COR-L47 (cell line): ENCODE results near the gene MAPK7.
"Not testable (repeated sequence)": the region's sequence is repeated elsewhere in the genome, so short reads cannot be mapped to it uniquely, and the experiment has no call there.

Experiments
- DNase-seq: peaks from one replicate; lab custom pipeline; 2025; lab: John Stamatoyannopoulos, UW

MAPK7 gene

DNA sequence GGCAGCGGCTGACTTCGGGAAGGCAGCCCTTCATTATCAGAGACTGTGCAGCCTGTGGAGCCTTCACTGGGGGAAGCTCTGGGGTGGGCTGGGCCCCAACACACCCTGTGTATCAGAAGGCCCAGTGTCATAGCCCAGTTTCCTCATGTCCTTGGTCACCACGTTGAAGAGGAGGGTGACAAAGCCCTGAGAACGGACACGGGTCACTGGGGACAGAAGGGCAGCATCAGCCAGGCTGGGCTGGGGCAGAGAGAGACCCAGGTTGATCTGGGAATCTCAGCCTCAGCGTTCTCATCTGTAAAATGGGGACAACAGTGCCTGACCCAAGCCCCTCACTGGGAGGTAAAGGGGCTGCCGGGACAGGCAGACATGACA is 35.1 kb upstream of the MAPK7 start:
- no peak for DNase-seq

DNA sequence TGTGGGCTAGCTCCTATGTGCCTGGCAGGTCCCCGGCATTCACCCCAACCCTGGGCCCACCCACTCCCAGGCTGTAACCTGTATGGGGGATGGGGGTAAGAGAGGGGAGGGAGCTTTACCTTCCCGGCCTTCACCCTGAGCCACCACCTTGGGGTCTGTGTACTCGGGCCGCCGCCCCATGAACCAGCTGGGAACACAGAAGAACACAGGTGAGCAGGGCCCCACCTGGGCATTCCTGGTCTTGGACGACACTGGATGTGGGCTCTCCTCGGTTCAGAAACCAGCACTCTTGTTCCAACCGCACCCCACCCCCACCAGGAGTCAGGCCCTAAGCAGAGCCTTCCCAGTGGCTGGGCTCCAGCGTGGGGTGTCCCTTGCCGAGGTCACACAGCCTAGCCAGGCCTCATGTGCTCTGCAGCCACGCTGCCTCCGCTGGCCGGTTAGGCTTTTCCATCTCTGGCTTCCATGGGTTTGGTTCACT is 34.6 kb upstream of the MAPK7 start:
- DNase-seq = no peak

DNA sequence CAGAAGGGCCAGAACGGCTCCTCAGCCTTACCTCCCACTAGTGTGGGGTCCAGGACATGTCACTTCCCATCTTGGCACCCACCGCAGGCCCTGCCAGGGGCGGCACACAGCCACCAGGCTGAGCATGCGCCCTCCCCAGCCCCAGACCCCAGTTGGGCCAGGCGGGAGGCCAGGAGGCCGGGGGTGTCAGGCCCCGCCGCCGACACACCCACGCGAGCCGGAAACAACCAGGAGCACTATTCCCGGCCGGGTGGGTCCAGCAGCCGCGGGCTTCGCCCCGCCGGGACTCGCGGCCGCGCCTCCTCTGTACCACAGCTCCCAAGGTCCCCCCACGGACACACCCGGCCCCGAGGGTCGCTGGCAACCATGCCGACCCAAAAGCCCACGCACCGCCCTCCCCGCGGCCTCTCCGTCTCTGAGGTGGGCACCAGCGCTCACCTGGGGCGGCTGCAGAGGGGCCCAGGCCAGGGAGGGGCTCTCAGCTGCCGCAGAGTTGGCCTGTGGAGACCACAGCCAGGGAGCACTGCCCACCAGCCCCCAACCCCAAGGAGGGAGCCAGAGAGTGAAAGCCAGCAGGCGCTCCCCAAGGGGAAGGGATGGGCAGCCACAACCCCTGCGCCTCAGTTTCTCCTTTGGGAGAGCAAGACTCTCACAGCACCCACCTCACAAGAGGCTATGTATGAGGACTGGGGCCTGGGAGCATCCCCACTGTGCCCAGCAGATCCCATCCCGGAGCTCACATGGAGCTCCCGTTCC is 33.8 kb upstream of the MAPK7 start:
- DNase-seq = no peak

DNA sequence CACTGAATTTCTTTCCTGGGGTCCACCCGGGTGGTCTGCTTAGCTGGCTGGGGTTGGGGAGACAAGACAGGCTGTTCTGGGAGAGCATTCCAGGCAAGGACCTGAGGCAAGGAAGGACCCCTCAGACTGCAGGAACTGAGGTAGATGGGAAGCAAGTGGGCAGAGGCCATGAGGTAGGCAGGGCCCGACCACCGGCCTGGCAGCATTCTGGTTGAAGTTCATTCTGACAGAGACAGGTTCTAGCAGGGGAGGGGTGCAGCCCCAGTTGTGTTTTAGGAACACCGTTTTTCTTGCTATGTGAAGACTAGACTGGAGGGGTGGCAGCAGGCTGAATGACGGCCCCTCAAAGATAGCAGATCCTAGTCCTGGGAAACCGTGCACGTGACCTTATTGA is 33.2 kb upstream of the MAPK7 start:
- no peak for DNase-seq

DNA sequence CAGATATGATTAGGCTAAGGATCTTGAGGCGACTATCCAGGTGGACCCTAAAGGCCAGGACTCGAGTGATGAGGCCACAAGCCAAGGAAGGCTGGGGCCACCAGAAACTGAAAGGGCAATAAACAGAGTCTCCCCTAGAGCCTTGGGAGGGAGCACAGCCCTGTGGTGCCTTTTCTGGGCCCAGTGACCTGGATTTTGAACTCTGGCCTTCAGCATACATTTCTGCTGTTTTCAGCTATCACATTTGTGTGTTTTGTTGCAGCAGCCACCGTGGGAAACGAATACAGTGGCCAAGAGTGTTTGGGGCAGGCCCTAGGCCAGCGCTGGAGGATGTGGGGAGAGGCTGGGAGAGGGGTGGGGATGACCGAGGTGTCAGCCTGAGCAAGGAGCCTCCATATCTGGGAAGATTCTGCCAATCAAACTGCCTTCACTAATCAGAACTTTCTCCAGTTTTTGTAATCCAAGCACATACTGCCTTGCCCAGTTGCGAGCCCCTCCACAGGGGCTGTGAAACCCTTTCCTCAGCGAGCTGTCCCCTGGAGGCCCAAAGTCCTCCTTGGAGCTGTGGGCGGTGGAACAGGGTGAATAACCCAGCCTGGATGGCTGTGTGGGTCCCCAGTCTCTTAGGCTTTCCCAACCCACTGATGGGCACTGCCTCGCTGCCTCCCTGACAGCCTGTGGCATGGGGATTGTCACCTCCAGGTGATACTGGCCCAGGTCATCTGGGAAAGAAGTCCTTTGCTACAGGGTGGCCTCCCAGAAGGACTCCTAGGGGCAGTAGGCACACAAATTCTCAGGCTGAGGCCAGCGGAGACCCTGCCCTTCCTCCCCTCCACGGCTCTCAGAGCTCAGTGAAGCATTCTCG is 32.6 kb upstream of the MAPK7 start:
- no peak for DNase-seq

DNA sequence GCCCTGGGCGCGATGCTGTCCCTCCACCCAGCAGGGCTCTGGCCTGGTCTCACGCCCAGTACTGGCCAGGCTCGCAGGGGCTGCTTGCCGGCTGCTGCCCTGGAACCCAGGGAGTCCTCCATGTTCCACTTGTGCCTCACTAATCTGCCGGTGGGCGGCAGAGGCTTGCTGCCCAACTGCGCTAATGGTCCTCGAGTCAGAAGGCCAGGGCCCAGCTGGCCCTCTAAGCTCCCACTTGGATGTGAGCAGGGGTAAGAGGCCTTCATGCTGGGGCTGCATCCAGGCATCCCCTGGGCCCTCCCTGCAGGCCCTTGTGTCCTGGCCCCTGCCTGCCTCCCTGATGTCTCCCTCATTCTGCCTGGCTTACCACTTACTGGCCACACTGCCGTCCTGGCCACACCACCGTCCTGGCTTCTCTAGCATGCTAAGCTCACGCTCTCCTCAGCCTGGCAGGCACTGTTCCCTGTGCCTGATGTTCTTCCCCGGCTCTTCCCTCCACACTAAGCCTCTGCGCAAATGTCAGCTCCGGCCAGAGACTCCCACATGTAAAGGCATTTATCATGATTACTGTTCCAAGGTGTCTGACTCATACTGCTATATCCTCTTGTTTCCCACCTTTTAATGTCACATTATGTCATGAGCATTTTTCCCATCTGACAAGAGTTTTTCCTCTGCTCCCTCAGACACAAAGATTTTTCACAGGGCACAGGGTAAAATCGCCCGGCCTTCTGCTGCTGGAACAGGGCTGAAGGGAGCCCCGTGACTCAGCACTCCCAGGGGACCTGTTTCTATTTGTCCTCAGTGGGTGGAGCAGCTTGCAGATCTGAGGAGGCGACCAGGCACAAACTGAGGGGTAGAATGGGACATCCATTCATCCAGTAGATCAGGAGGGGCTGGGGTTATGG is 31.7 kb upstream of the MAPK7 start:
- no peak for DNase-seq

DNA sequence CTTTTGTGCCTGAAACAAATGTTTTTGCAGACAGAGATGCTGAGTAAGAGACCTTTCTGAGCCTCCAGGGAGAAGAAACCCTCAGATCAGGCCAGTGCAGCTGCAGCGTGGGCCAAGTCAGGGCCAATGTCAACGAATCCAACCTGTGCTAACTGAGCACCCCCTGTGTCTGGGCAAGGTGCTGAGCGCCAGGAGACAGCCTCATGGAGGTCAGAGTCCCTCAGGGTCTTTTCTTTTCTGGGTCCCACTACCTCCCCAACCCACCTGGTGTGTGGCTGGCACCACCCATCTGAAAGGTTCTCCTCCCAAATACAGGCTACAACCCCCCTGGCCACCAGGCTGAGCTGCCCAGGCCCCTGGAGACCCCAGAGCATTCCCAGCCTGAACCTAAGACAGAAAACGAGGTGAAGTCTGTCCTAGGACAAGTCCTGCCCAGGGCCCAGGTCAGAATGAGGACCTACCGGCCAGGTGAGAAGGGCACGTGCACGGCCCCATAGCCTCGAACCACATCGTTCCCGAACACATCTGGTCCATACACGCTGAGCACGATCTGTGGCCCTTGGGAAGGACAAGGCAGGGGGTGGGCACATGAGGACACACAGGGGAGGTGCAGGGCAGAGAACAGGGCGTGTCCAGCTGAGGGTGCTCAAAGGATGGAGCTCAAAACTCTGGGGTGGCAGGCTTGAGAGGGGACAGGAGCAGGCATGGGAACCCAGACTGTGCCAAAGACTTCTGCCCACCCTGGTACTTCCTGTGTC is 30.8 kb upstream of the MAPK7 start:
- no peak for DNase-seq

DNA sequence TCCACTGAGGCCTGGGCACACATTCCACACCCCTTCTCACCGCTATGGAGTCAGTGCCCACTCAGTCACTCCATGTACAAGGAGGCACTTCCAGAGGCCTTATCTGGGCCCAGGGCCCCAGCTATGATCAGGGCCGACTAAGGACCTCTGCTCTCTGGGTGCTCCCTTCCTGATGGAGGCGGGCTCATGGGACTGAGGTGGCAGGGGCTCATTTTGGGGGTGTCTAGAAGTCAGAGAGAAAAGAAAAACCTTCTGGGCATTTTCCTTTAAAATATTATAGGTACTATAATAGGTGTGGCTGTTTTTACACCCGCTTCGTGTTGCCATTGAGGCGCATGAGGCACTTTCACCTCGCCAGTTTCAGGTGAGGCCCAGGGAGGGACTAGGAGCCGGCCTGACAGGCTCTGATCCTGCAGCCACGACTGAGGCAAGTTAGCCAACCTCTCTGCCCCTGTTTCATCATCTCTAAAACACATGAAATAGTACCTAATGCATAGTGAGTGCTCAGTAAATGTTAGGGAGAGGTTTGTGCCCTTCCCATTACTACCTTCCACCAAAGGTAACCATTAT is 30.1 kb upstream of the MAPK7 start:
- DNase-seq = no peak

DNA sequence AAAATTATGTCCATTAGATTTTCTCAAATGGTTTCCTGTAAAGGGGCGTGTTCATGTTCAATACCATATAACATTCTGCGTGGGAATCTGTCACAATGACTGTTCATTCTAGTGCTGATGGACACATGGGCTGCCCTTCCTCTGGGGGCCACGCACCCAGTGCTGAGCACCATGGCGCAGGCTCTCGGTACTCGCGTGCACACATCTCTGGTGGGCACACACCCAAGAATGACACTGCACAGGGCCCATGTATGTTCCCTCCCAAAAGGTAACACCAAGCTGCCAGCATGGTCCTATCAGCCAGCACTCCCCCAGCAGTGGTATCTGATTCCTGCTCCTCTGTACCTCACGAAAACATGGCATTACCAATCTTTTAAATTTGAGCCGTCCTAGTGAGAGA is 29.5 kb upstream of the MAPK7 start:
- DNase-seq = no peak

DNA sequence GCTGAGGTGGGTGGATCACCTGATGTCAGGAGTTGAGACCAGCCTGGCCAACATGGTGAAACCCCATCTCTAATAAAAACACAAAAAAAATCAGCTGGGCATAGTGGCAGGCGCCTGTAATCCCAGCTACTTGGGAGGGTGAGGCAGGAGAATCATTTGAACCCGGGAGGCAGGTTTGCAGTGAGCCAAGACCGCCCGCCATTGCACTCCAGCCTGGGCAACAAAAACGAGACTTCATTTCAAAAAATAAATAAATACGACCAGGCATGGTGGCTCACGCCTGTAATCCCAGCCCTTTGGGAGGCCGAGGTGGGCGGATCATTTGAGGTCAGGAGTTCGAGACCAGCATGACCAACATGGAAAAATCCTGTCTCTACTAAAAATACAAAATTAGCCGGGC is 24.9 kb upstream of the MAPK7 start:
- not testable (repeated sequence) for DNase-seq

DNA sequence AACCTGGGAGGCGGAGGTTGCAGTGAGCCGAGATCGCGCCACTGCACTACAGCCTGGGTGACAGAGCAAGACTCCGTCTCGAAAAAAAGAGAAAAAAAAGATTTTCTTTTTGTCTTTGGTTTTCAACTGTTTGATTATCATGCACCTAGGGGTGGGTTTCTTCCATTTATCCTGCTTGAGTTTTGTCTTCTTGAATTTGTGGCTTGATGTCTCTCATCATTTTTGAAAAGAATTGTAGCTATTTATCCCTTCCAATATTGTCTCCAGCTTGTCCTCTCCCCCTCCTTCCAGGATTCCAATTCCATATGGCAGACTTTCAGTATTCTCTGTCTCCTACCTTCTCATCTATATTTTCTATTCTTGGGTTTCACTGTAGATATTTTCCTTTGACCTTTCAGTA is 23.6 kb upstream of the MAPK7 start:
- DNase-seq = no peak

DNA sequence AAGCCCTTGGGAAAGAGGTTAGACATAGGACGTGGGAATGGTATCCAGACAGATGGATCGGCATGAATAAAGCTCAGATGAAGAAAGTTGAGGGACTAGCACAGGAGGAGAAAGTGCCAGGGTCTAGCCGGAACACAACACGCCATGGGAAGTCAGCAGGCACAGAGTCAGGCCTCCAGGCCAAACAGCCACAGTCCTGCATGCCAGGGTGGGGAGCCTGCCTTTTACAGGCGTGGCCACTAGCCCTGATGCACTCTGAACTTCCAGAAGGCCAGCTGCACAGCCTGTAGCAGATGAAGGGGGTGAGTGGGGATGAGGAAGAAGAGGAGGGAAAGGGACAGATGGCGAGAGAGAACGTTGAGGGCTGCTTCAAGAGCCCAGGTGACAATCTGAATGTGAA is 20.9 kb upstream of the MAPK7 start:
- DNase-seq = no peak

DNA sequence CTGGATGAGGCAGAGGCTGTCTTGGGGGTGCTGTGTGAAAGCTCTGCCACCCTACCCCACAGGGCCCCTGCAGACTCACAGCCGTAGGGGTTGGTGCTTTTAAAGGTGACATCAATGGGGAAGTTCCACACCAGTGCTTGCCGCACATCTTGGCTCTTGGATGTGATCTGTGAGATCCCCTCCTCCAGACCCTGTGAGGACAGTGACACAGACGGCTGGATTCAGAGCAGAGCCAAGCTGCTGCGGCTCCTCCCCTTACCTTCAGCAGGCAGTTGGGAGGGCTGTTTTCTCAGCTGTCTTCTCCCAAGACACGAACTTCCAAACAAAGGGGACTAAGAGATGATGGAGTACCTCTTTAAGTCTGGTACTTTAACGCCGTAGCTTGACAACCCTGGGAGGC is 20.5 kb upstream of the MAPK7 start:
- no peak for DNase-seq

DNA sequence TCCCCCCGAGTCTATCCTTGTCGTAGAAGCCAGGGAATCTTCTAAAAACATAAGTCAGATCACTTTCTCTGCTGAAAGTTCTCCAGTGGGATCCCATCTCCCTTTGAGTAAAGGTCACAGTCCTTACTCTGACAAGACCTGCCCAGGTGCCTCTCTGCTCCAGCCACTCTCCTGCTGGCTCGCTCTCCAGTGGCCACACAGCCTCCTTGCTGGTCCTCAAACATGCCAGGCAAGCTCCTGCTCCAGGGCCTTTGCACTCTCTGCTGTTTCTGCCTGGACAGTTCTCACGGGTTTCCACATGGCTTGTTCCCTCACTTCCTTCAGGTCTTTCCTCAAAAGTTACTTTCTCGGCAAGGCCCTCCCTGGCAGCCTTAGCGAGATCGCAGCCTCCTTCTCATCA is 19.1 kb upstream of the MAPK7 start:
- DNase-seq = no peak

DNA sequence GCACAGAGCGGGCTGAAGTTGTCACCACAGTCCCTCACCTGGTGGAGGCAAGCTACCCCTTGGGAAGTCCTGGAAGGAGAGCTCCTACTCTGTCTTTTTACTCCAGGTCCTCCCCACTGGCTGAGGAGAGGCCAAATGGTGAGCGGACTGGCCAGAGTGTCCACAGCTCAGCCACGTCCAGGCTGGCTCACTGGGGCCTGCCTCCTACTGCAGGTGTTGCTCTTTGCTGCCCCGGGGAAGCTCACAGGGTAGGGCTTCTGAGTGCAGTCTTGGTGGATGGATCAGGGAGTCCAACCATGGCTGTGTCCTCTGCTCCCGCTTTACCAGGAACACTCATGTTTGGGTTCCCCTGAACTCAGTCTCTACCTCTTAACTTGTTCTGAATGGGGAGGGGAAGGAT is 18.4 kb upstream of the MAPK7 start:
- no peak for DNase-seq

DNA sequence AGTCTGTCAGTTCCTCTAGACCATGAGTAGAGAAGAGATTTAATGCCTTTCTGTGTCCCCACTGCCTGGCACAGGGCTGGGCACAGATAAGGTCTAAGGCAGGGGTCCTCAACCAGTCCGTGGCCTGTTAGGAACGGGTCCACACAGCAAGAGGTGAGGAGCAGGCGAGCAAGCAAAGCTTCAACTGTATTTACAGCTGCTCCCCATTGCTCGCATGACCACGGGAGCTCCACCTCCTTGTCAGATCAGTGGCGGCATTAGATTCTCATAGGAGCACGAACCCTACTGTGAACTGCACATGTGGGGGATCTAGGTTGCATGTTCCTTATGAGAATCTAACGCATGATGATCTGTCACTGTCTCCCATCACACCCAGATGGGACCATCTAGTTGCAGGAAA is 17.5 kb upstream of the MAPK7 start:
- DNase-seq = no peak

DNA sequence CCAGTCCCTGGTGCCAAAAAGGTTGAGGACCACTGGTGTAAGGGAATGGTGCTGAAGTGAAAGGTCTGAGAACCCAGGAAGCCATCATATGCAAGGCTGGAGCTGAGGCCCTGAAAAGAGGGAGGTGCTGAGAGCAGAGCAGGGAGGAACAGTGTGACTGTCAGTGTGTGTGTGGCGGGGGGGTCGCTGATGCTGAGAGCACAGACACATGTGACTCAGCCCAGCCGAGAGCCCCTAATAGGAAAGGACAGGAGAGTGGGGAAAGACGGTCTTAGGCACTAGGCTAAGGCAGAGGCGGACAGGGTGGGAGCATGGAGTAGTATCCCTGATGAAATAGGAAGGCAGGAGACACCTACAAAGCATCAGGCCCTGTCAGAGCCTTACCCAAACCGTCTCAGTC is 17.0 kb upstream of the MAPK7 start:
- DNase-seq = no peak

DNA sequence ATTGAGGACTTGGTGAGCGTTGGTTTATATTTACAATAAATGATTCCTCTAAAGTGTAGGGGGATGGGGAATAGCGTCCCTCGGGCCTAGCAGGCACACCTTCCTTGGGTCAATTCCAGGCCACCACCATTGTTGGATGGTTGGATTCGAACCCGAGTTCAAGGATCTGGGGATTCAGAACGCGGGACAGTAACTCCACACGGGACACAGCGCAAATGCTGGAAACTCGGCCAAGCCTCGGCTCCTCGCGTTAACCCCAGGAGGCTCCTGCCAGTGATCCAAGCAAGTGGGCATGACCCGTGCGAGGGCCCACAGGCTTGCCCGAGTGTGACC is 16.4 kb upstream of the MAPK7 start:
- no peak for DNase-seq

DNA sequence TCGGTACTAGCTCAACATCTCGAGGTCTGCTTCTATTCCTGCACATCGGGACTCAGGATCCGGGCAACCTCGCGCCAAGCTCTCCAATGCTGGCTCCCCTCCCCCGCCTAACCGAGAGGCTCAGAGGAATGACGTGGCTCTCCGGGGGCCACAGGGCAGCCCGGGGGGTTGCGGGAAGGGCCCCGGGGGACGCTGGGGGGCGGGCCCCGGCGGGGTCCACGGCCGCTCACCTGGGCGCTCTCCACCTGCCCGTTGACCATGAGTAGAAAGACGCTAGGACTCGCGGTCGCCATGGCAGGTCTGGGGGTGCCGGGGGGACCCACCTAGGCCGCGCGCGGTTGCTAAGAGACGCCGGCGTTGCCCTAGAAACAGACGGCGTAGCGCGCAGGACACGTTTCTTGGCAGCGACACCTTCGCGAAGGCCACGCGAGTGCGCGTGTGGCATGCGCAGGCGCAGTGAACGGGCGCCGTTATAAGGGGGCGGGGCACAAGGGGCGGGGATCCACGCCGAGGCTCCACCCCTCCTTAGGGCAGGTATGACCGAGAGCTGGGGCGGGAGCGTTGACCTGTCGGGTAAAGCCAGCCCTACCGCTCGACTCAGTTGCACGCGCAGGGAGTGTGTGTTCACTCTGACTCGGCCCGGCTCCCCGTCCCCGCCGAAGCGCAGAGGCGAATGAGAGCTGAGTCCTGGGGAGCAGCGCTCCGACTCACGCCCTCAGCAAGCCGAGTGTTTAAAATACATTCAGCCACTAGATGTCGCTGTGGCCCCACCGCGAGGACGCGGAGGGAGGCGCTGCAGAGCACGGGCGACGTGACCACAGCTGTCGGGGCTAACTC is 15.8 kb upstream of the MAPK7 start, which contains the start of gene B9D1:
Gene B9D1 (minus strand): TSS at position 447 of the 837 bp plus-strand sequence. CDS start 154 bp downstream, at position 293.
- peak; percentile 68 for DNase-seq

DNA sequence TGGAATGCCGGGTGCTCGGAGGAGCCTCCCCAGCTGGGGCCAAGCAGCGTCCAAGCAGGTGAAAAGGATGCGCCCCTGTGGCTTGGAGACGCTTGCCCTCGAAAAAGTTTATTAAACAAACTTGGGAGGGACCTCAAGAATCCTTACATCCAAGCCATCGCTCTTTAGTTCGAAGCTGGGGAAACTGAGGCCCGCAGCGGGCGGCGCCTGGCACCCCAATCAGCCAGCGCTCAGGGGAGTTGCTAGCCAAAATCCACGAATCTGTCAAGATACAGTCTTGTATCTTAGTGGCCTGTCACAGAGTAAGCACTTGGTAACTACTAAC is 15.2 kb upstream of the MAPK7 start:
- no peak for DNase-seq
